ENCODE data around the gene SUPV3L1. TPM values are rescaled to one million over a fixed set of nuclear protein-coding genes. Genes with fewer than 3 reads are reported as not detected.
"Not testable (repeated sequence)": the region's sequence is repeated elsewhere in the genome, so short reads cannot be mapped to it uniquely, and the experiment has no call there.

Gene SUPV3L1
- 10 to 100 TPM; 16.0 to 18.6 TPM for total RNA-seq
- long read RNA-seq, donor 1, partial matches to known transcripts, result 0 of 4 reads
- long read RNA-seq, donor 1, other reads (novel, unspliced or antisense), result 1 of 4 reads
- long read RNA-seq, donor 2, transcript SUPV3L1-201 (15 exons, 2,484 nt), result major isoform, 23 of 28 reads
- long read RNA-seq, donor 2, partial matches to known transcripts, result 2 of 28 reads
- long read RNA-seq, donor 2, other reads (novel, unspliced or antisense), result 3 of 28 reads

DNA sequence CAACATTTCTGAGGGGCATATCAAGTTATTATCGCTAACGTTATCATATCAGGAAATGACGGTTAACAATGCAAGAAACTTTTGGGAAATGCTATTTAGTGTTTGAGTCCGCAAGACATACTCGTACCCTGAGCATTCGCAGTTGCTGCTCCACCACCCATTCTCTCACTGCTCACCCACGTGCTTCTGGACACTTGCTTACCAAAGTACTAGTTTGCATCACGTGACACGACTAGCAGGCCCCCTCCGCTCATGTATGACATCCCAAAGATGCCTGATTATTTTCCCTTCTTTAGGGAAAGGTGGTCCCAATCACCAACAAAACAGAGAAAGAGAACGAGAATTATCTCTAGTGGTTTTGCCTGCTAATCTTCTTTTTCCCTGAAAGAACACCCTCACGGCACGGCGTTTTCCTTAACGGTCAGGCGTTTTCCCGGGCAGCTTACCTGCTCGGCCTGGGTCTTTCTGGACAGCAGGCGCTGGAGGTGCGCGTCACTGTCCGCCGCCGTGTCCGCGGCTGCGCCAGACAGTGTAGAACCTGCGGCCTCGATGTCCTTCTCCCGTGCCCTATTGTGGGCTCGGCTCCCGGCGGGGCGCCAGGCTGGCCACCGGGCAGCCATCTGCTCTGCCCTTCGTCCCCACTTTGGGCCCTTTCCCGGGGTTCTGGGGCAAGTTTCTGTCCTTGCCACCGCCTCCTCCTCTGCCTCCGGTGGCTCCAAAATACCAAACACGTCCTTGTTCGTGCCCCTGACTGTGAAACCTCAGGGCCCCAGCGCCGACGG is at the start of gene SUPV3L1:
TSS of gene SUPV3L1 (plus strand) at position 492 of the 782 bp plus-strand sequence. CDS start at position 550, 58 bp downstream.
- intact Hi-C loops (cut with DNase I), result no loop called here
- DNase-seq (ENCODE audit: low spot score), result peak; percentile 97

DNA sequence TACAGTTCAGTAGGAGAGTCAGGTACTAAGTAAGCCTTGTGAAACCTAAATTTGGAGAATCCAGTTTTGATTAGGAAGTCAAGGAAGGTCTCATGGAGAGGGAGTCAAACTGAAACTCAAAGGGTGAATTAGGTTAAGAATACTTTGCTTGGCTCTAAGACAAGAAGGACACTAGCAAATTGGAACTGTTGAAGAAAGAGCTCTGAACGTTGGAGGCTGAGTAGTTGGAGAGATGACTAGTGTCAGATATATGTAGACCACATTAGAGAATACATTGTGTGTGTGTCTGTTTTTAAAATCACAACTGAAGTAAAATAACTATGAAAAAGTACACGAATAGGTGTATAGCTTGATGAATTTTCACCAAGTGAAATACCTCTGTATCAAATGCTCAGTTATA is 49.8 kb upstream of the SUPV3L1 start:
- DNase-seq (ENCODE audit: low spot score), result no peak
- intact Hi-C loops (cut with DNase I), result no loop called here

DNA sequence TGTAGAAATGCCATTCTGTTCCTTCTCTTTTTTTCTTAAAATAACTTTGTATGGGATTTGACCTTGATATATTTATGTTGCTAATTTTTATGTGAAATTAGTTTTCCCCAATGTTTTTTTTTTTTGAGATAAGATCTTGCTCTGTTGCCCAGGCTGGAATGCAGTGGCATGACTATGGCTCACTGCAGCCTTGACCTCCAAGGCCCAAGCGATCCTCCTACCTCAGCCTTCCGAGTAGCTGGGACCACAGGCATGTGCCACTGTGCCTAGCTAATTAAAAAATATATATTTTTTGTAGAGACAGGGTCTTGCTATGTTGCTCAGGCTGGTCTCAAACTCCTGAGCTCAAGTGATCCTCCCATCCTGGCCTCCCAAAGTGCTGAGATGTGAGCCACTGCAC is 40.1 kb upstream of the SUPV3L1 start:
- intact Hi-C loops (cut with DNase I), result loop anchor here in 1 of 2 donors (10.0 kb wide), 1 partner anchor 225 kb away; no protein-coding TSS in a partner anchor
- no peak for DNase-seq (ENCODE audit: low spot score)

DNA sequence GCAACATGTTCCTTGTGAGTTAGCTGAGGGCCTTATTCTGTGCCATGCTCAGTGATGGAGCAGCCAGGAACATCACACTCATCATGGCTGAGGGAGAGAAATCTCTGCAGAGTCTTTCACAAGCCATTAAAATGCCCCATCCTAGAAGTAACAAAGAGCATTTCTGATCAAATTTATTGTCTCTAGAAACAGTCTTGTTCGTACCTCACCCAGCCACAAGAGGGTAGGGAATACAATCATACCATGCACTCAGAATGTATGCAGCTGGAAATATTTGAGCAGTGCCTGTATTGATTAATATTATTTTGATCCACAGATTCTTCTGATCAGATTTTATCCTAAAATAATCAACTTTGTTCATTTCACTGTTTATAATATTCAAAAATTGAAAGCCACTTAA is 38.7 kb upstream of the SUPV3L1 start:
- intact Hi-C loops (cut with DNase I), result loop anchor here in 1 of 2 donors (10.0 kb wide), 1 partner anchor 223 kb away; no protein-coding TSS in a partner anchor
- no peak for DNase-seq (ENCODE audit: low spot score)

DNA sequence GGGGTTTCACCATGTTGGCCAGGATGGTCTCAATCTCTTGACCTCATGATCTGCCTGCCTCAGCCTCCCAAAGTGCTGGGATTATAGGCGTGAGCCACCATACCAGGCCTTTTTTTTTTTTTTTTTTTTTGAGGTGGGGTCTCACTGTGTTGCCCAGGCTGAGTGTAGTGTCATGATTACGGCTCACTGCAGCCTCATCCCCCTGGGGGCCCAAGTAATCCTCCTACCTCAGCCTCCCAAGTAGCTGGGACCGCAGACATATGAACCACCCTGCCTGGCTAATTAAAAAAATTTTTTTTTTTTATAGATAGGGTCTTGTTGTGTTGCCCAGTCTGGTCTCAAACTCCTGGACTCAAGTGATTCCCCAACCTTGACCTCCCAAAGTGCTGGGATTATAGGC is 38.0 kb upstream of the SUPV3L1 start:
- intact Hi-C loops (cut with DNase I), result loop anchor here in 1 of 2 donors (10.0 kb wide), 1 partner anchor 223 kb away; no protein-coding TSS in a partner anchor
- DNase-seq (ENCODE audit: low spot score), result not testable (repeated sequence)

DNA sequence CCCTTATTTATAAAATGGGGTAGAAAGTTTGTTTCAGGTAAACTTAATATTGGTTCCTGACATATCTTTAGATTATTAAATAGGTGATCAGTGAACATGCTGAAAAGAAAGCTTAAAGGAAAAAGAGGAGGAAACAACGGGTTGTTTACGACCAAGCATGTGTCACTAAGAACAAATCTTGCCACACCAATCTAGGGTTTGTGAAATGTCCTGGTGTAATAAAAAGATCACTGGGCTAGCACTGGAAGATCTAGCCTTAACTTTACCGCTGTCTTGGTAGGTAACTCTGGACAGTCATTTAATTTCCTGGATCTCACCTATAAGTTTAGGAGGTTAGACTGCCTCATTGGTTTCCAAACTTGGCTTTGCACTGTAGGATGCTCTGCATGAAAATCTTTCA is 37.1 kb upstream of the SUPV3L1 start:
- no peak for DNase-seq (ENCODE audit: low spot score)
- intact Hi-C loops (cut with DNase I), result loop anchor here in 1 of 2 donors (10.0 kb wide), 1 partner anchor 222 kb away; no protein-coding TSS in a partner anchor

DNA sequence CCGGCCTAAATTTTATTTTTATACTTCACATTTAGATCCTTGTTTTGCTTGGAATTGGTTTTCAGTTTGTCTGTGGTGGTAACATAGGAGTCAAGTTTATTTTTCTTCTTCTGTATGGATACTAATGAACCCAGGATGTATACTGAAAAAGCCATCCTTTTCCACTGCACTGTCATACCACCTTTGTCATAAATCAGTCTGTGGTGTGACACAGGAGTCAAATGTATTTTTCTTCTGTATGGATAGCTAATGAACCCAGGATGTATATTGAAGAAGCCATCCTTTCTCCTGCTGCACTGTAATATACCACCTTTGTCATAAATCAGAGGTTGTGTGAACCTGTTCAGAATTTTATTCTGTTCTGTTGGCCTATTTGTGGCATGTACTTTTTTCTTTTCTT is 34.7 kb upstream of the SUPV3L1 start:
- DNase-seq (ENCODE audit: low spot score), result no peak
- intact Hi-C loops (cut with DNase I), result loop anchor here in 1 of 2 donors (10.0 kb wide), 1 partner anchor 219 kb away; no protein-coding TSS in a partner anchor

DNA sequence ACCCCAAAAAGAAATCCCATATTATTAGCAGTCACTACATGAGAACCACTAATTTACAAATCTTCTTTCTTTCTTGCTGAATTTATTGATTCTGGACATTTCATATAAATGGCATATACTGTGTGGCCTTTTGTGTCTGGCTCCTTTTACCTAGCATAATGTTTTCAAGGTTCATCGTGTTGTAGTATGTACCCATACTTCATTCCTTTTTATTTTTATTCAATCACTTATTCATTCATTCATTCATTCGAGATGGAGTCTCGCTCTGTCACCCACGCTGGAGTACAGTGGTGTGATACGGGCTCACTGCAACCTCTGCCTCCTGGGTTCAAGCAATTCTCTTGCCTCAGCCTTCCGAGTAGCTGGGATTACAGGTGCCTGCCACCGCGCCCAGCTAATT is 34.2 kb upstream of the SUPV3L1 start:
- intact Hi-C loops (cut with DNase I), result loop anchor here in 1 of 2 donors (10.0 kb wide), 1 partner anchor 219 kb away; no protein-coding TSS in a partner anchor
- no peak for DNase-seq (ENCODE audit: low spot score)

DNA sequence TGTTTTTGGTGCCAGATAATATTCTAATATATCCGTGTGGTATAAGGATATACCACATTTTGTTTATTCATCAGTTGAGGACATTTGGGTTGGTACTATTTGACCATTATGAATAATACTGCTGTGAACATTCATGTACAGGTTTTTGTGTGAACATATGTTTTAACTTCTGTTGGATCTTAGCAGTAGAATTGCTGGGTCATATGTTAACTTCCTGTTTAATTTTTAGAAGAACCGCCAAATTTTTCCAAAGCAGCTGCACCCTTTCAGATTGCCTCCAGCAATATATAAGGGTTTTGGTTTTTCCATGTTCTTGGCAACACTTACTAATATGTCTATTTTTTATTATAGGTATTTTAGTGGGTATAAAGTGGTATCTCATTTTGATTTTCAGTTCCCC is 33.3 kb upstream of the SUPV3L1 start:
- DNase-seq (ENCODE audit: low spot score), result no peak
- intact Hi-C loops (cut with DNase I), result loop anchor here in 1 of 2 donors (10.0 kb wide), 1 partner anchor 218 kb away; no protein-coding TSS in a partner anchor

DNA sequence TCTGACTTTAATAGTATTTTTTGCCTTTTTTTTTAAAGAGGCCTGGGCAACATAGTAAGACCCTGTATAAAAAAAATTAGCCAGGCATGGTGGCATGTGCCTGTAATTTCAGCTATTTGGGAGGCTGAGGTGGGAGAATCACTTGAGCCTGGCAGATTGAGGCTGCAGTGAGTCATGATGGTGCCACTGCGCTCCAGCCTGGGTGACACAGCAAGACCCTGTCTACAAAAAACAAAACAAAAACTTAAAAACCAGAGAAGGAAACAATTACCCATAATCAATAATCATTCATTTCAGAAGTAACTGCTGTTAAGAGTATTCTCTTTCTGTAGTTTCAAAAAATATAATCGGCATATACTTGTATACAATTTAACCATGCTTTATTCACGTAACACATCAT is 28.1 kb upstream of the SUPV3L1 start:
- DNase-seq (ENCODE audit: low spot score), result no peak
- intact Hi-C loops (cut with DNase I), result no loop called here

DNA sequence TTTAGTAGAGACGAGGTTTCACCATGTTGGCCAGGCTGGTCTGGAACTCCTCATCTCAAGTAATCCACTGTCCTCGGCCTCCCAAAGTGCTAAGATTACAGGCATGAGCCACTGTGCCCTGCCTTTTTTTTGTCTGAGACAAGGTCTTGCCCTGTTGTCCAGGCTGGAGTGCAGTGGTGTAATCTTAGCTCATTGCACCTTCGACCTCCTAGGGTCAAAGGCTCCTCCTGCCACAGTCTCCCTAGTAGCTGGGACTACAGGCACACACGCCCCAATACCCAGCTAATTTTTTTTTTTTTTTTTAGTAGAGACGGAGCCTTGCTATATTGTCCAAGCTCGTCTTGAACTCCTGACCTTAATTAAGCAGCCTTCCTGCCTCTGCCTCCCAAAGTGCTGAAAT is 26.8 kb upstream of the SUPV3L1 start:
- intact Hi-C loops (cut with DNase I), result no loop called here
- DNase-seq (ENCODE audit: low spot score), result no peak

DNA sequence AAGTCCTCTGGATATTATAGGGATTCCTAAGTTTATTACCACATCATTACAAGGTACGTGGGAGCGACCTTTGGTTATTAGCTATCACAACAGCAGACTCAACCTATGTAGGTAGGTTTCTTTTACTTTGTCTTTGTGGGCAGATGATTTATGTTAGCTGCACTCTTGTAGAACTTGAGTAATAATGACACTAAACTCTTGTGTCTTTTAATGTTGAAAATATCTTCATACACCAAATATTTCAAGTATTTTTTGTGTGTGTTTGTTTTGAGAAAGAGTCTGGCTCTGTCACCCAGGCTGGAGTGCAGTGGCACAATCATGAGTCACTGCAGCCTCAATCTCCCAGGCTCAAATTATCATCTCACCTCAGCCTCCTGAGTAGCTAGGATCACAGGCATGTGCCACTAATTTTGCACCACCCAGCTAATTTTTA is 19.2 kb upstream of the SUPV3L1 start:
- no peak for DNase-seq (ENCODE audit: low spot score)
- intact Hi-C loops (cut with DNase I), result no loop called here

DNA sequence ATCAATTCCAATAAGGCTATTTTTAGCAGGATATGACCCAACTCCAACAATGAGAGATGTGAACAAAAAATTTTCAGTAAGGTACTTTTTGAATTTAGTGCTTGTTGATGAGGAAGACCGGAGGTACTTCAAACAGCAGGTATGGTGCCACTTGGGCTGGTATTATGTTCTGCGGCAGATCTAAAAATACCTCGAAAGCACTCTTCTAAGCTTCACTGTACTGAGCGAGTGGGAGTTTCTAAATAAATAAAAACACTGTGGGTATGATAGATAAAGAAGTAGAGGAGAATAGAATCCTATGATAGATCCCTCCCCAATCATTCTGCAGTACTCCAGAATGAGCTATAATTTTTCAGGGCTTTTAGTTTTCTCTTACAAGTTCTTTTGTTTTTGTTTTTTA is 11.5 kb upstream of the SUPV3L1 start:
- DNase-seq (ENCODE audit: low spot score), result no peak
- intact Hi-C loops (cut with DNase I), result no loop called here

DNA sequence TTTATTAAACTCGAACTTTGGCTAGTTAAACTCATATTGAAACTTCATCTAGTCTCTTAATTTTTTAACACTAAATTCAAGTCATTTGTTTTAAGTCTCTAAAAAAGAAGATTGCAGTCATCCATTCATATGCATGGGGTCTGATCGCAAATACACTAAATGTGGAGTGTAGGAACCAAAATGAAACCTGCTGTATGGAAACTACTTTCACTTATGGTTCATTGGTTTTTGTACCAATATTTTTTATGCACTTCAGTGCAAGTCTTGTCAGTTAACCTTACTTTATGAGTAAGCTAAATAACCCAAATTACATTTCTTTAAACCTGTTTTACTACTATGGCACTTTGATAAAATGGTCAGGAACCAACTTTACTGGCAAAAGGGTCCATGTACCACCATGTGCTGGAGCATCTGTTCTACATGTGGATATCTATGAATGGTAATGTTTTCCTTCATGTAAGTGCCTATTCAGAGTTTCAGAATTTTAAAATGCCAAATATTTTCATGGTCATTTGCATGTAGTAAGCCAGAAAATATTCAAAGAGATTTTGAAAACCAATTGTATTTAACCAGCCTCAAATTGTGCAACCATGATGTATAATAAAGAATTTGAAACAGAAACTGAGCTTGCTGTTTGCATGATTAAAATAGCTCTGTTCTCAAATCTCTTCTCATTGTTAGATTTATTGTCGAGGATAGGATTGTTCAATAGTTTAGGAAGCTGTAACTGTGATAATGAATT is 7.6 kb upstream of the SUPV3L1 start:
- intact Hi-C loops (cut with DNase I), result no loop called here
- DNase-seq (ENCODE audit: low spot score), result no peak

DNA sequence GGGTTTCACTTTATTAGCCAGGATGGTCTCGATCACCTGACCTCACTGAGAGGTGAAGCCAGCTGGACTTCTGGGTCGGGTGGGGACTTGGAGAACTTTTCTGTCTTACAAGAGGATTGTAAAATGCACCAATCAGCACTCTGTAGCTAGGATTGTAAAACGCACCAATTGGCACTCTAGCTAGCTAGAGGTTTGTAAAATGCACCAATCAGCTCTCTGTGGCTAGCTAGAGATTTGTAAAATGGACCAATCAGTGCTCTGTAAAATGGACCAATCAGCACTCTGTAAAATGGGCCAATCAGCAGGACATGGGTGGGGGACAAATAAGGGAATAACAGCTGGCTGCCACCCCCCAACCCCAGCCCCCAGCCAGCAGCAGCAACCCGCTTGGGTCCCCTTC is 4.7 kb upstream of the SUPV3L1 start:
- intact Hi-C loops (cut with DNase I); DNase-seq (ENCODE audit: low spot score): not testable (repeated sequence)

DNA sequence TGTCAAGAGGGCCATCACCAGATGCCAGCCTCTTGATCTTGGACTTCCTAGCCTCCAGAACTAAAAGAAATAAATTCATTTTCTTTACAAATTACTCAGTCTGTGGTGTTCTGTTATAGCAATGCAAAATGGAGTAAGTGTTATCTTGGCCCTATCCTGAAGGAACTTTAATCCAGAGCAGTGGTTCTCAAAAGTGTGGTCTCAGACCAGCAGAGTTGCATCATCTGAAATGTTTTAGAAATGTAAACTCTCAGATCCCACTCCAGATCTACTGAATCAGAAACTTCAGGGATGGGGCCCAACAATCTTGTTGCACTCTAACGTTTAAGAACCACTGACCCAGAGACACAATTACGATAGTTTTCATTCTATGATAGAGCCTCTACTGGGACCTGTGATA is 3.2 kb upstream of the SUPV3L1 start:
- no peak for DNase-seq (ENCODE audit: low spot score)
- intact Hi-C loops (cut with DNase I), result no loop called here

DNA sequence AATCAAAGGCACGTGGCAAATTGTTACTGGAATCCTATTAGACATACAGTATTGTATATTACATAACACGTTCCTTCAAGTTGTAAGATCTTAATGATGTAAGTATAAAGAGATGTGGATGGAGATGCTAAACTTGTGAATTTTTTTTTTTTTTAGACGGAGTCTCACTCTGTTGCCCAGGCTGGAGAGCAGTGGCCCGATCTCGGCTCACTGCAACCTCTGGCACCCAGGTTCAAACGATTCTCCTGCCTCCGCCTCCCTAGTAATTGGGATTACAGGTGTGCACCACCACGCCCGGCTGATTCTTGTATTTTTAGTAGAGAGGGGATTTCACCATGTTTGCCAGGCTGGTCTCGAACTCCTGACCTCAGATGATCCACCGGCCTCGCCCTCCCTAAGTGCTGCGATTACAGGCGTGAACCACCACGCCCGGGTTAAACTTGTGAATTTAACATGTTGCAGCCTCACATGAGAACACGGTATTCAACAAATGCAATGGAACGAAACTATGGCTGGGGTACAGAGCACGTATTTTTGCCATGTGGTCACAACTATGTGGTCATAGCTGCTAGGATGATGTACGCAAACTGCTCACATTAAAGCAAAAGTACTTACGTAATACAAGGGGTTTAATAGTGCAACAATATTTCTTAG is 818 bp upstream of the SUPV3L1 start:
- DNase-seq (ENCODE audit: low spot score), result no peak
- intact Hi-C loops (cut with DNase I), result no loop called here

DNA sequence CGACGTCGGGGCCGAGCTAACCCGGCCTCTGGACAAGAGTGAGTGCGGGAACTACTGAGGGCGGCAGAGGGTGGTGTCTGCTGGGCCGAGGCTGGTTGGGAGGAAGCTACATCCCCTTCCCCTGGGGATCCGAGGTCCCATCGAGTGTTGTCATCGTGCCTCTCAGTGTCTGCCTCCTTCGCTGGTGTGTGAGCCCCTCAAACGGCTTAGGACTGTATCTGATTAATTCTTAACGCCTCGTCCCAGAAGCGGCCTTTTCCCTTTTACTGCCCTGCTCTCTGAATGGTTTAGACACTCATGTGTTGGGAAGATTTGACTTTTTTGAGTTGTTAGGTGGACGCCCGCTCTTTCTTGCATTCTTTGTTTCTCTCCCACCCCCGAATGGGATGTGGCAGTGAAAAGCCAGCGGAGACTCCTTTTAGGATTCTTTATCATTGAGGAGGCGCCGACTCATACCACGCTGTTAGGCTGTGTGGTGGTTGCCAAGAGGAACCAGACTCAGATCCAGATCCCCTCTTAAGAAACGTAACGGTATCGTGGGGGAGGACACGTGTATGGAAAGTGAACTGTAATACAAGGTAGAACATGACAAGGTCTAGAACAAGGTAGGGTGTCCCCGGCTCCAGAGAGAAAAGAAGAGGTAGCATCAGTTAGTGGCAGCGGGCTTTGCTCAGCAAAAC is 631 bp downstream of the SUPV3L1 start:
- DNase-seq (ENCODE audit: low spot score), result no peak
- intact Hi-C loops (cut with DNase I), result no loop called here

DNA sequence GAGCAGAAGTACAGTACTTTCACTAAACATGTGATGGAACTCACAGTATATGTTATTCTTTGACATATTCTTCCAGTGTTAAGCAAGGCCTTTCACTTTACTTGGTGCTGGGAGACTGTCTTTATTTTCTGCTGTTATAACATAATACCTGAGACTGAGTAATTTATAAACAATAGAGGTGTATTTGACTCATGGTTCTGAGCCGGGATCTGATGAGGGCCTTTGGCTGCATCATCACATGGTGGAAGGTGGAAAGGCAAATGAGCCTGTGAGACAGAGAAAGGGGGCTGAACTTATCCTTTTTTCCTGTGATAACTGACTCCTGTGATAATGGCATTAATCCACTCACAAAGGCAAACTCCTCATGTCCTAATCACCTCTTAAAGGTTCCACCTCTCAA is 1.4 kb downstream of the SUPV3L1 start:
- intact Hi-C loops (cut with DNase I), result no loop called here
- no peak for DNase-seq (ENCODE audit: low spot score)
